CD4-positive, alpha-beta T cell treated with Interleukin-6 at 100 ng/mL for 8 hours (primary cell): ENCODE results near the gene PREB.

Source experiments
- DNase-seq: peaks from one replicate; pipeline ENCODE4 v3.0.0-alpha.2; 2020; ENCODE audit warnings: mixed read lengths, low spot score

The PREB gene

DNA sequence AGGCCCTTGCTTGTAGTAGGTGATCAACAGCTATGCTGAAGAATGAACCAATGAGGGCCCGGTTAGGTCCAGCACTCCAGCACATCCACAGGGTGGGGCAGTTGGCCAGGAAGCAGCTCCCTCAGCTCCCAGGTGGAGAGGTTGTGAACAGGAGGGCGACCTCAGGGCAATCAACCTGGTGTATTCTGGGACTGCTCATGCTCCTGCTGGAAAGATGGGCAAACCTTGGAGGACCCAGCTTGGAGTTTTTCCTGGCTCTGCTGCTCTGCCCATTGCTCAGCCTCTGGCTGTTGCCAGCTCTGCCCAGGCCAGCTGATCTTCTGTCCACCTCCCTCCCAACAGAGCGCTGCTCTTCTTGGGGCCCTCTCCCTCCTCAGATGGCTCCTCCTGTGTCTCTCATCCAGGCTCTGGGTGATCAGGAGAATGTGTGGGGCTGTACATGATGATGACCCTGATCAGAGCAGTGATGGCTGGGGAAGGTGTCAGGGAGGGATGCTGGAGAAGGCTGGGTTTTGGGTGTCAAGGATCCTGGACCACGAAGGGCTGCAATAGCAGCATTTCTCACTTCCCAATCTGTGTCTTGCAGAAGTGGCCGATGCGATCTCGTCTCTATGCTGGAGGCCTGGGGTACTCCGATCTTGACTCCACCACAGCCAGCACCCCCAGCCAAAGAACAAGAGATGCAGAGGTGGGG is 17.8 kb upstream of the PREB start:
- no peak for DNase-seq

DNA sequence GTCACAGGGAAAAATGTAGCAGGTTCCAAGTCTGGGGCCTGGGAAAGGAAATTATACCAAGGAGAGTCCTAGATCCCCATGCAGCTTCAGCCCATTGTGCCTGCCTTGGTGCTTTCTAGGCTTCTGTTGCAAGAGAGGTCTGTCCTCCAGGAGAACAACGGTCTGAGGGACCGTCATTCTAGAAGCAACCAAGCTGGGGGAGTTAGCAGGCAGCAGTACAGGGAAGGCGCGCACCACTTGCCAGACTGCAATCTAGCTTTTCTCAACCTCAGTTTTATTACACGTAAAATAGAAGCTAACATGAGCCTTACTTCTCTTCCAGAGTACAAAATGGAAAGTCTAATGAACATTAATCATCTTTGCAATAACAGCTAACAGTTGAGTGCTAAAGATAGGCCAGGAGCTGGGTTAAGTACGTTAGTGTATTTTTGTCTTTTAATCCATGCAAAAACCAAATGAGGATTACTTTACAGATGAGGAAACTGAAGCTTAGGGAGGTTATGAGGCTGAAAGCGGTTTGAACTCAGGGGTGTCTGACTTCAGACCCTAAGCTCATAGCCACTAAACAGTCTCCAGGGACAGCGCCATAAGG is 16.3 kb upstream of the PREB start:
- no peak for DNase-seq

DNA sequence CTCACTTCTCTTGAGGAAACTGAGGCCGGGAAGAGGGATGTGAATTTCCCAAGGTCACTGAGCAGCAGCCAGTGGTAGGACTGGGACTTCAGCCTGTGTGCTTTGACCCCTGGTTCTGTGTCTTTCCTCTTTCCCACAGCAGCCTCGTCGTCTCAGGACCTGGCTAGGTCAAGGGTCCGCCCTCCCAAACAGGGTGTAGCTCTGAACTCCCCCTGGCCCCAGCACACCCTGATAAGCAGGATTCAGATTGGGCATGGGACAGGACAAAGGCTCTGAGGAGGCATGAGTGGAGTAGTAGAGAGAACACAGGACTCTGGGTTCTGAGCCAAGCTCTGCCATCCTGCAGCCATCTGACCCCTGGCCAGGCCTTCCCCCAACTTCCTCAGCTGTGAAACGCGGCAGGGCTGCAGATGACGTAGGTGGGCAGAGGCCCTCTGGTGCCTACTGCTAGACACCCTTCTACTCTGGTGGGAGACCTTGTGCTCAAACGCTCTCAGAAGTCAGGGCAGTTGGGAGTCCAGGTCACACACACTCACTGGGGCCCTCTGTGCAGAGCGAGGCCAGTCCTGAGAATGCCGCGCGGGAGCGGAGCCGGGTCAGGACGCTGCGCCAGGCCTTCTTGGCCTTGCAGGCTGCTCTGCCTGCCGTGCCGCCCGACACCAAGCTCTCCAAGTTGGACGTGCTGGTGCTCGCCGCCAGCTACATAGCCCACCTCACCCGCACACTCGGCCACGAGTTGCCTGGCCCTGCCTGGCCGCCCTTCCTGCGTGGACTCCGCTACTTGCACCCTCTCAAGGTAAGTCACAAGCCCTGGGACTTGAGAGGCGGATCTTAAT is 15.4 kb upstream of the PREB start:
- no peak for DNase-seq

DNA sequence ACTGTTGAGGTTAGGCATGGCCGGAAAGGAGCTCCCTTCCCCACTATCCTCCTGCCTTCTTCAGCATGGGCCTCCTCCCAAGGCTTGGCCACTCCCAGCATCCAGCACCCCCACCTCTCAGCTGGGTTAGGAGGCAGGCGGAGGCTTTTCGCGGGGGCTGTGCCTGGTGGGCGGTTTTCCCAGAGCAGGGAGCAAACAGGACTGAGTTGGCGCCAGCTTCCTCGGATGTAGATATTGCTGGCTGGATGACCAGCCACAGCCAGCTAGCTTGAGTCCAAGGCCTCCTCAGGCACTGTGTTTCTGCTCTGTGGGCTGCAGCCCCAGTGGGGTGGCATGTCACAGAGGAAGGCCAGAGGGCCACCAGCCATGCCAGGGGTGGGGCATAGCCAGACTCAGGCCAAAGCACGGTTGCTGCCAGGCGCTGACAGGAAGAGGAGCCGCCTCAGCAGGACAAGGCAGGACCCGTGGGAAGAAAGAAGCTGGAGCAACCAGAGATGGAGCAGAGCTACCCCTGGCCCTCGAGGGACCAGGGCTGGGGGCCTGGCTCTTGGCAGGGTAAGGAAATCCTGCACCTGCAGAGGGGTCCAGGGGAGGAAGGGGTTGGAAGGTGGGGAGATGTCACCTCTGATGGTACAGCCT is 14.5 kb upstream of the PREB start, which contains the start of gene TCF23:
Gene TCF23 (plus strand): TSS at position 204 of the 639 bp plus-strand sequence. CDS start 130 bp downstream, at position 334.
- no peak for DNase-seq

DNA sequence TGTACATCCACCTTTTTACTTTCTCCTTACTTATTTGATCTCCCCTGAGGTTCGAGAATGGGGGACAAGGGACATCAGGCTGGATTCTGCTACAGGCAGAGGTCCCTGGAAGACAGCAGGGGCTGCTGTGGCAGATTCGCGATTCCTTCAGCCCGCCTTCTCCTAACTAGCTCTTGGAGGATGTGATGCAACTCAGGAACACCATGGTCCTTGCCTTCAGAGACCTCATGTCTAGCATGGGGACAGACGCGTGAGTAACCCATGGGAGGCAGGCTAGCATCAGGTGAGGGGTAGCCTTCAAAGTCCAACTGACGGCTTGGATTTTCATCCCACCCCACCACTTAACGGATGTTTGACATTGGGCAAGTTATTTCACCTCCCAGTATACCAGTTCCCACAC is 13.5 kb upstream of the PREB start:
- DNase-seq: no peak

DNA sequence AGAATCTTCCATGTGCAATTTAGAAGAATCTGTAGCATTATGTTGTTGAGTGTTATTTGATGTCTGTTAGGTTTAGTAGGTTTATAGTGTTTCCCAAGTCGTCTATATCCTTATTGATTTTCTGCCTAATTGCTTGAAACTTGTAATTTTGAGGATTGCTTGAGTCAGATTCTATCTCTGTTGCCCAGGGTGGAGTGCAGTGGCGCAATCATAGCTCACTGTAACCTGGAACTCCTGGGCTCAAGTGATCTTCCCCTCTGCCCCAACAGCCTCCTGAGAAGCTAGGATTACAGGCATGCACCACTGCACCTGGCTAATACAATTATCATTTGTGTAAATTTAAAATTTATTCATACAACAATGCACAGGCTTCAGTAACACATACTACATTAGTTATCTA is 11.2 kb upstream of the PREB start:
- DNase-seq: no peak

DNA sequence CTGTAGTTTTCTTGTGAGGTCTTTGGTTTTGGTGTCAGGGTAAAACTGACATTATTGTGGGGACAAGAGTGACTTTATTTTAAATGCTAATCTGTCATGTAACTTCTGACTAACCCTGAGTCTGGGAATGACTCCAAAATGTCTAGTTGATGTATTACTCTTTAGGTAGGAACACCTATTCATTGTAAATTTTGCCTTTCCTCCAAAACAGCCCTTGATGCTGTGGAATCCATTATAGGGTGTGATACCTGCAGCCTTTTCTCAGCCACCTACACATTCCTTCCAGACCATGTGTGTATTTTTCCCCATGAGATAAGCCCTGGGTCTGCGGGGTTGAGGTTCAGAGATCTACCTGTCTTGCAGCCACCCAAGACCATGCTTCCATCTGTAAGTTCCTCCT is 8.8 kb upstream of the PREB start:
- no peak for DNase-seq

DNA sequence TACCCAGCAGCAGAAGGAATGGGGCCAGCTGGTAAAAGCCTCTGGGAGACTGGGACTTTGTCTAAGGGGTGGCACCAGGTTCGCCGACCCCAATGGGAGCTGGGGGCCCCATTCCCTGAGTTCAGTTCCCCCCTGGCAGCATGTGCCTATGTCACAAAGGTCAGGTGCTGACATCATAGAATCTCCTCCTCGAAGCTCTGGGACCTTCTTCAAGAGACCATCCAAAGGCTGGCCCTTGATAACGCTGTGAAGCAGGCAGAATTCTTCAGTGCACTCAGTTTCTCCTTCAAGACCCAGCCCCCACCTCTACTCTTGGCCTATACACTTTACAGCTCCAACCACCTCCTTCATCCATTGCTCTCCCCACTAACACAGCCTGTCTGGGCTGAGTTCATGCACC is 4.9 kb upstream of the PREB start, which contains the start of gene PRR30:
Gene PRR30 (minus strand): TSS at position 101 of the 400 bp plus-strand sequence. CDS start 1,081 bp downstream, outside the sequence.
- no peak for DNase-seq

DNA sequence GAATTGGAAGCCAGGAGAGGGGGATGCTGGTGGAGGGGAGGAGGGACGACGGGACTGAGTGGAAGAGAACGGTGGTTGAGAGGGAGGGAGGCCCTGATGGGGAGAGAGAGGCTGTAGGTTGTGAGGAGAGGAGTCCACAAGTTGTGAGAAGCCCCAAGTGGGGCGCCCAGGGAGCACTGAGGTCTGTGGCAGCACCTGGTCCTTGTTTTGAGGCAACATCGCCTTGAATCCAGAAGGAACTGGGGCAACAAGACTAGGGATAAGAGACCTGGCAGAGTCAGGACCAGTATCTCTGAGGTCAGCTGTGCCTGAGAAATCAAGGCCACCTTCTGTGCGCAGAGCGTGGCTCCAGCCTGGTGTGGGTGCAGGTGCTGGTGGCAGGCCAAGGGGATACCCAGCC is 3.7 kb upstream of the PREB start:
- no peak for DNase-seq

DNA sequence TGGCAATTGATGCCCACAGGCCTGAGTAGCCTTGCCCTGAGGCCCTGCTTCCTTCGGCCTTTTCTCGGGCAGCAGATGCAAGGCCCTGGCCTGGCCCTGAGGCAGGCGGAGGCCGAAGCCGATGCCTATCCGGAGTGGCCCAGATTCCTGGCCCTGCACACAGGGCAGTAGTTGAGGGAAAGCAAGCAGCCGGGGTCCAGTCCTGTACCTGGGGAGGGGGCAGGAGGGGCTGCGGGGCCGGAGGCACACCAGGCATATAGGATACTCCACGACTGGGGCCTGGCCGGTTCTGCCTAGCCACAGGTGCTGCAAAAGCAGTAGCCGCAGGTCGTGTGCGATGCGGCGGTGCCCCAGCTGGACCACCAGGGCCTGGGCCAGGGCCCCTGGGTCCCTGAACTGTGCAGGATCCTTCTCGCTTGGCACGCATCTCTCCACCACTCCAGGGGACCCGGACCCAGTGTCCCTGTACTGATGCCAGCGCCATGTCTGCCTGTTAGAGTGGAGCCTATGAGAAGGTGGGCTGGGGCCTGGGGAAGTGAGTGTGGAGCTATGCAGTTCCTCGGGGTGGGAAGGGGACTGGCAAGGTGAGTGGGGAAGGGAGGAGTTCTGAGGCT is 3.0 kb upstream of the PREB start:
- no peak for DNase-seq

DNA sequence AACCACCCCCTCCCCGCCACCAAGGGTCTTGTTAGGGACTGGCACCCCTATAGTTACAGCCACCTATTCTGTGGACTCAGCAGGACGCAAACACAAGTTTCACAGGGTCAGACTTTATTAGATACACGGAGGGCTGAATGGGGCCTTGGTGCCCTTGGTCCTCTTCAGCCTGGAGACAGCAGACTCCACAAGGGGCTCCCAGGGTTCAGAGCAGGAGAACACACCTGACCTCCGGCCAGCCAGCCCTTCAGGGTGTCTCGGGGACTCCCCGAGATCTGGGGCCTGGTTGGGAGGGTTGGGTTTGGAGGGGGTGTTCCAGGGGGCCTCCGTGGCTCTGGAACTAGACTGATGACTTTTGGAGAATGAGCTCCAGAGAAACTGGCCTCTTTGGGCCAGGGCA is 2.3 kb upstream of the PREB start:
- DNase-seq: no peak

DNA sequence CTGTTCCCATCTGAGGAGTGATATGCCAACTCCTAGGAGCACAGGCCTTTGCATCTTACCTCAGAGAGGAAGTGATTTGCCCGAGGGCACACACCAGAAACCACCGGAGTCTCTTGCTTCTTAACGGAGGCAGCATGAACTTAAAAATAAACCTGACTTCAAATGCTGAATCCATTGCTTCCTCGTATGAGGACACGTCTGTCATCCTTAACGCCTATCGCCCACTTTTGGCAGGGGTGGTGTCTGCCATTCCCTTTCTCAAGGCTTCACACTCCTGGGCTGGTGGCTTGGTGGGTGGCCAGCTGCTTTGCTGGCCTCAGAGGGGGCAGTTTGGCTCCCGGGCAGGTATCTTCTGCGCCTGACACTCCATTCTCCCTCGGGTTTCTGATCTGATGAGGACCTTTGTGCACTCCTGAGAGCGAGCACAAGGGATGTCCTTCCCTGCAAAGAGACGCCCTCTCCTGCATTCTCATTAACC is 1.1 kb upstream of the PREB start:
- DNase-seq: no peak

DNA sequence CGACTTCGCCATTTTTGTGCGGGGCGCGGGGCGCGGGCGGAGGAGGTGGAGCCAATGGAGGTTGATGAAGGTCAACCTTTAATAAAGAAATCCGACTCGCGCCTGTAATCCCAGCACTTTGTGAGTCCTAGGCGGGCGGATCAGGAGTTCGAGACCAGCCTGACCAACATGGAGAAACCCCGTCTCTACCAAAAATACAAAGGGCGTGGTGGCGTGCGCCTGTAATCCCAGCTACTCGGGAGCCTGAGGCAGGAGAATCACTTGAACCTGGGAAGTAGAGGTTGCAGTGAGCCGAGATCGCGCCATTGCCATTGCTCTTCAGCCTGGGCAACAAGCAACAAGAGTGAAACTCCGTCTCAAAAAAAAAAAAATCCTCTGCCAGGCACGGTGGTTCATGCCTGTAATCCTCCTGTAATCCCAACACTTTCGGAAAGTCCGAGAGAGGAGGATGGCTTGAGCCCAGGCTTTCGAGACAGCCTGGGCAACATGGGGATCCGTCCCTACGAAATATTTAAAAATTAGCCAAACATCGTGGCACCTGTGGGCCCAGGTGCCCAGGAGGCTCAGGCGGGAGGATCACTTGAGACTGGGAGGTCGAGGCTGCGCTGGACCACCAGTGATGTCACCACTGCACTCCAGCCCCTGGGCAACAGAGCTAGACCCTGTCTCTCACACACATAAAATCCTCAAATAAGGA is 493 bp upstream of the PREB start:
- no peak for DNase-seq

DNA sequence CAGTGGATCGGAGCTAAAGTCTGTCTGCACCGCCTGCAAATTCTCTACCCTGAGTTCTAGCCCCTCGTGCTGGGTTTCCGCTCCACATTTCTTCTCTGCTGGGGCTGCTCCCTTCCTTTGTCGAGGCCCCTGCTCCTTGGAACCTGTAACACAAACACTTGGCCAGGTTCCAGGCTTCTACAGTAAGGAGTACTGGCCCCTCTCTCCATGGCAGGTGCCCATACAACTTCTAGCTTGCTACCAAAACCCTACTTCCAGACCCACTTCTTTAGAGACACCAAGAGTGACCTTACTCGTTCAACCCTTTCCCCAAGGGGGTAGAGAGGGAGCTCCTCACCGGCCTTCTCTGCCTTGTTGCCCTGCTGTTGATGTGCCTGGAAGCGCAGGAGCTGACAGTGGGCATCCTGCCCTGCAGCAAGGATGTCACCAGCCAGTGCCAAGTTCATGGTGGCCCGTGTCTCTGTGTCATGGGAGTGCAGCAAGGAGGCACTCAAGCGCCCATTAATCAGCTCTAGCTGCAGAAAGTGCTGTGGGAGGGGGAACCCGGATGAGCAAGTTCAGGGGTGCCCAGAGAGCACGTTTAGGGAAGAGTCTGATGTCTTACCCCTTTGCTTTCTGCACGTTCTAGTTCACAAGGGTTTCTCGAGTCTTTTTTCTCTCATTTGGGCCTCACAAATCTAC is 1.1 kb downstream of the PREB start:
- no peak for DNase-seq

DNA sequence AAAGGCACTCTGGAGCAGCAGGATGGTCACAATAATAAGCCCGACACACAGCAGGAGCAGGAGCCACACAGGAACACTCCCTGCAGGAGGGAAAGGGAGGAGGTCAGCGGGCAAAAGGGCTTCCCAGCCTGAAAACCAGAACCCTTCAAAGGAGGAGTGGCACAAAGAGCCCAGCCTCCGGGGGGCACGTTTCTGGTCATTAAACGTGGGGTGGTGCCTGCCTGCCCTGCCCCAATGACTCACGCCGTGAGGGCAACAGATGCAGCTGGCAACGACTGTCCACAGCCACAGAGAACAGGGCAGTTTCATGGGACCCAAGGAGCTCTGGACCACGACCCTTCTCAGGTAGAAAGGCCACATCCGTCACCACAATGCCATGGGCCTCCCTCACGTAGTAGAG is 3.0 kb downstream of the PREB start:
- DNase-seq: no peak

DNA sequence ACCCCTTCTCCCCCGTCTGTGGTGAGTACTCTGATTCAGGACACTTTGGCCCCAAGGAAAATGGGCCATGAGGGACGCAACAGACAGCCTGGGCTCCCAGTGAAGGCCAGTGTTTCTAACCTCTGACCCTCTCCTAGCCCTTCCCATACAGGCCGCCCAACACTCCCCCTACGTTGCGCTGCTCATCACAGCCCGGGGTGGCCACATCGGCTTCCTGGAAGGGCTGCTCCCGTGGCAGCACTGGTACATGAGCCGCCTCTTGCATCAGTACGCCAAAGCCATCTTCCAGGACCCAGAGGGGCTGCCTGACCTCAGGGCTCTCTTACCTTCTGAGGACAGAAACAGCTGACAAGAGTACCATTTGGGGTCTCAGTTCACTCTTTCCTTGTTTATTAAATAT is 4.0 kb downstream of the PREB start:
- DNase-seq: no peak

DNA sequence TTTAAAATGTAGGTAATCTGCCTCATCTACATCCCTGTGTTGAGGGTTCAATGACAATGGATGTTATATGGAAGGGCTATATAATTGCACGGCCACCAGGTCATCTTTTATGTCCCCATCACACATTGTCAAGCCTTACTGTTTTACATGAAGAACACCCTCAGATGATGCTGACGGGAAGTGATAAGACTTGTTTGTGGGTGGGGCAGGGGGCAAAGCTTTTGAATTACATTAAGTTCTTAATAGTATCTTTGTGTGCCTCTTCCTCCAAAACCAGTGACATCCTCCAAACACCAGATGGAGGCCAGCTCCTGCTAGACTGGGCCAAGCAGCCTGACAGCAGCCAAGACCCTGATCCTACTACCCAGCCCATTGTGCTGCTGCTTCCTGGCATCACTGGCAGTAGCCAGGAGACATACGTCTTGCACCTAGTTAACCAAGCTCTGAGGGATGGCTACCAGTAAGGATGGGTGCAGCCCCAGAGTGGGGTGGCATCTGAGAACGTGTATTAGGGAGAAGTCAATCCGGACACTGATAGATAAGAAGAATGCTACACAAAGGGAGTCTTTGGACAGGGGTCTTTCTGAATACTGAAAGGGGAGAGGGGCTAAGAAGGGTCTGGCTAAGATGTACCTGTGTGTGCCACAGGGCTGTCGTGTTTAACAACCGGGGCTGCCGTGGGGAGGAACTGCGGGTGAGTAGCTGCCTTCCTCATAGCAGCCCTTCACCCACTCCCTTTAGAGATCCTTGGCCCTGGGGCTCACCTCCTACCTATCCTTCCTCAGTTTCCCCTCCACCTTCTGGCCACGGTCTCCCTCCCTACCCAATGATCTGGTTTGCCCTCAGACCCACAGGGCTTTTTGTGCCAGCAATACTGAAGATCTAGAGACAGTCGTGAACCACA is 5.5 kb downstream of the PREB start:
- no peak for DNase-seq

DNA sequence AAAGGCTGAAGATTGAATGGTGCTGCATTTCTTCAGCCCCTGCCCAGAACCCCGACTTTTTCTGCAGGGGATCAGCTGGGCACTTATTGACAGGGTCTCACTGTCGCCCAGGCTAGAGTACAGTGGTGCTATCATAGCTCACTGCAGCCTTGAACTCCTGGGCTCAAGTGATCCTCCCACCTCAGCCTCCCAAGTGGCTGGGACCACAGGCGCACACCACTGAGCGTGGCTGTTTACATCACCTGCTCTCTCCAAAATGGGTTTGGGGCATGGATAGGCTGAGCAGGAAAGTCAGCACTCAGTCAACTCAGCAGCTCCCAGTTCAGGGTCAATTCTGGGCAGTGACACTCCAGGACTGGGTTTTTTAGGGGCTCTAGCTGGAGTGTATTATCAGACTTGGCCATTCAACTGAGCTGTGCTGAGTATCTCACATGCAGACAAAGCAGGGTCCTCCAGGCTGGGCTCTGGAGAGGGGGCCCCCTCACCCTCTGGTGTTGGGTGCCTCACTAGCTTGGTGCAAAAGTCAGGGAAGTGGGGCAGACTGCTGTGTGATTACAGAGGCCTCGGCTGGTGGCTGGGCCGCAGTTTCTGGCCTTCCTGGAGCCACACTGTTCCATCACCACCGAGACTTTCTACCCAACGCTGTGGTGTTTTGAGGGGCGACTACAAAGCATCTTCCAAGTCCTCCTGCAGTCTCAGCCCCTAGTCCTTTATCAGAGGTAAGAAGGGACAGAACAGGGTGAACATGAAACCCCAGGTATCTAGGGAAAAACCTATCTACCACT is 6.4 kb downstream of the PREB start:
- DNase-seq: no peak

DNA sequence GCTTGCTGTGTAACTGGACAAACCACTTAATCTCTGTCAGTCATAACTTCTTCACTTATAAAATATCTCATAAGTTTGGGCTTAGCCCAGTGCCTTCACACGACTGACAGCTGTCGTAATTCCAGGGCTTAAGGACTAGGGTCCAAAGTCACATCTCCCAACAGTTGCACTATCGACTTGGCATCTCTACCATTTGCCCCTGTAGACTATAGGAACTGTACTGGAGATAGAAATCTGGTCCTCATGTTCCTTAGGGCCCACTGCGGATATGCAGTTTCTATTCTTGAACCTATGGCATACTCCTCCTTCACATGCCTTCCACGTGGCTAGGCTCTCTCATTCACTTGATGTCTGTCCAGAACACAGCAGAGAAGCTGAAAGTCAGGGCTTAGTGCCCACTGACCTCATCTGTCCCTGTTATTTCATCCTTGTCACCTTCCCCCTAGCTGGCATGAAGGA is 8.2 kb downstream of the PREB start:
- no peak for DNase-seq
